Measurements from ENCODE around the gene TRIP10. TPM values are rescaled to one million over a fixed set of nuclear protein-coding genes. Genes with fewer than 3 reads are reported as not detected.

TRIP10 gene
- total and polyA plus RNA-seq, 10 of the 15 experiments (the other 5 are each of a cell fraction or from before 2014, with no cell fraction given): 0.79 to 54.5 (median 32.5) TPM

DNA sequence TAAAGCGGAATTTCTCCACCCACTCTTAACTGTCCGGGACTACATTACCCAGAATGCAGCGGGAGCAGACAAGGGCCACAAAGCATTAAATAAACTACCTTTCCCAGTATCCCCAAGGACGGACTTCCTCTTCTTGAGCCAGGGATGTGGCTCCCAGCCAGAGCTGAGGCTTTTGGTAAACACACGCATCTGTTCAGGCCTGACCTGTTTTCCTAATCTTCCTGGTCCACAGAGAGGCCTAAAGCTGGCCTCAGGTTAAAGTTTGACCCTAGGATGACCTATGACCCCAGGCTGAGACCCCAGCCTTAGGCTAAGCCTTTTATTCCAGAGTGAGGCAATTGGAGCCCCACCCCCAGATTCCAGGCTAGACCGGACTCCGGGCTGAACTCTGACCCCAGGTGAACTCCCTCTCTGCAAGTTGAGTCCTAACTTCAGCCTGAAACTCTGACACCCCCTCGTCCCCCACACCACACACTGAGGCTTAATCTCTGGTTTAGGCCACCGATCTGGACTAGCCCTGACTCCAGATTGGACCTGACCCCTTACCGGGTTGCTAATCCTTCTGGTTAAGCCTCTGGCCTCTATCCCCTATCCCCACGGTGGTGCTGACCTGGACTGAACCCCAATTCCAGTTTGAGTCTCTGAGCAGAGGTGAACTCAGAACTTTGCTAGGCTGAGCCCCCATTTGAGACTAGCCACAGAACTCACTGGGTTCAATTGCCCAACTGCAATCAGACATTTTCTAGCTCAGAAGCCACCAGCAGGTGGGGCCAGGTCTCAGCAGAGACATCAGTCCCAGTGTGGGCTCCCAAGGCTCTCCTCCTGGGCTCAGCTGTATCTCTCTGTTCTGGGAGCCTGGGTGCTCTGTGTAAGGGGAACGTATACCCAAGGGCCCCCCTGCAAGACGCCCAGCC, 1.4 kb upstream of the TRIP10 start (continued):
- no peak for TF ChIP-seq SMAD5 (IDR thresholded peaks at IDR 0.05; ENCODE audit: low read depth)
- peak; percentile 73; the same call in 1 of the 2 replicates for TF ChIP-seq CREM (IDR thresholded peaks at IDR 0.05; ENCODE audit: low read depth)
- no peak; the same call in 1 of the 2 replicates for TF ChIP-seq POLR2AphosphoS2 (IDR thresholded peaks at IDR 0.05; ENCODE audit: low read depth, low read length)
- no peak for TF ChIP-seq ZNF274 (IDR thresholded peaks at IDR 0.05; ENCODE audit: insufficient read depth, insufficient read length)
- TF ChIP-seq, protein P1, sequence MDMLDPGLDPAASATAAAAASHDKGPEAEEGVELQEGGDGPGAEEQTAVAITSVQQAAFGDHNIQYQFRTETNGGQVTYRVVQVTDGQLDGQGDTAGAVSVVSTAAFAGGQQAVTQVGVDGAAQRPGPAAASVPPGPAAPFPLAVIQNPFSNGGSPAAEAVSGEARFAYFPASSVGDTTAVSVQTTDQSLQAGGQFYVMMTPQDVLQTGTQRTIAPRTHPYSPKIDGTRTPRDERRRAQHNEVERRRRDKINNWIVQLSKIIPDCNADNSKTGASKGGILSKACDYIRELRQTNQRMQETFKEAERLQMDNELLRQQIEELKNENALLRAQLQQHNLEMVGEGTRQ (IDR thresholded peaks at IDR 0.05; ENCODE audit: borderline replicate concordance, low read depth, low read length): no peak
- TF ChIP-seq NR2C2 (IDR thresholded peaks at IDR 0.05; ENCODE audit: borderline replicate concordance, control insufficient read depth, insufficient read length, low read depth): peak; percentile 79
- TF ChIP-seq, protein P2, sequence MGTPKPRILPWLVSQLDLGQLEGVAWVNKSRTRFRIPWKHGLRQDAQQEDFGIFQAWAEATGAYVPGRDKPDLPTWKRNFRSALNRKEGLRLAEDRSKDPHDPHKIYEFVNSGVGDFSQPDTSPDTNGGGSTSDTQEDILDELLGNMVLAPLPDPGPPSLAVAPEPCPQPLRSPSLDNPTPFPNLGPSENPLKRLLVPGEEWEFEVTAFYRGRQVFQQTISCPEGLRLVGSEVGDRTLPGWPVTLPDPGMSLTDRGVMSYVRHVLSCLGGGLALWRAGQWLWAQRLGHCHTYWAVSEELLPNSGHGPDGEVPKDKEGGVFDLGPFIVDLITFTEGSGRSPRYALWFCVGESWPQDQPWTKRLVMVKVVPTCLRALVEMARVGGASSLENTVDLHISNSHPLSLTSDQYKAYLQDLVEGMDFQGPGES (IDR thresholded peaks at IDR 0.05): no peak
- TF ChIP-seq MYC (IDR thresholded peaks at IDR 0.05; ENCODE audit: insufficient read depth, insufficient read length, insufficient replicate concordance, low read length, severe bottlenecking): no peak
- no peak for TF ChIP-seq EZH2 (IDR thresholded peaks at IDR 0.05; ENCODE audit: borderline replicate concordance, control insufficient read depth, low read depth, low read length)
- TF ChIP-seq SPI1 (IDR thresholded peaks at IDR 0.05; ENCODE audit: borderline replicate concordance, insufficient read depth, low read depth, low read length): peak; percentile 94
- TF ChIP-seq CREB1 (IDR thresholded peaks at IDR 0.05; ENCODE audit: low read depth): no peak
- no peak for TF ChIP-seq HDAC2 (IDR thresholded peaks at IDR 0.05)
- TF ChIP-seq SMARCA5 (IDR thresholded peaks at IDR 0.05): peak; percentile 88
- no peak for TF ChIP-seq ZSCAN29 (IDR thresholded peaks at IDR 0.05)
- TF ChIP-seq STAT1 (conservative IDR thresholded peaks at IDR 0.05): no peak
- TF ChIP-seq IKZF2 (IDR thresholded peaks at IDR 0.05): peak in 1 of 2 experiments; percentile 68
- TF ChIP-seq, protein P3, sequence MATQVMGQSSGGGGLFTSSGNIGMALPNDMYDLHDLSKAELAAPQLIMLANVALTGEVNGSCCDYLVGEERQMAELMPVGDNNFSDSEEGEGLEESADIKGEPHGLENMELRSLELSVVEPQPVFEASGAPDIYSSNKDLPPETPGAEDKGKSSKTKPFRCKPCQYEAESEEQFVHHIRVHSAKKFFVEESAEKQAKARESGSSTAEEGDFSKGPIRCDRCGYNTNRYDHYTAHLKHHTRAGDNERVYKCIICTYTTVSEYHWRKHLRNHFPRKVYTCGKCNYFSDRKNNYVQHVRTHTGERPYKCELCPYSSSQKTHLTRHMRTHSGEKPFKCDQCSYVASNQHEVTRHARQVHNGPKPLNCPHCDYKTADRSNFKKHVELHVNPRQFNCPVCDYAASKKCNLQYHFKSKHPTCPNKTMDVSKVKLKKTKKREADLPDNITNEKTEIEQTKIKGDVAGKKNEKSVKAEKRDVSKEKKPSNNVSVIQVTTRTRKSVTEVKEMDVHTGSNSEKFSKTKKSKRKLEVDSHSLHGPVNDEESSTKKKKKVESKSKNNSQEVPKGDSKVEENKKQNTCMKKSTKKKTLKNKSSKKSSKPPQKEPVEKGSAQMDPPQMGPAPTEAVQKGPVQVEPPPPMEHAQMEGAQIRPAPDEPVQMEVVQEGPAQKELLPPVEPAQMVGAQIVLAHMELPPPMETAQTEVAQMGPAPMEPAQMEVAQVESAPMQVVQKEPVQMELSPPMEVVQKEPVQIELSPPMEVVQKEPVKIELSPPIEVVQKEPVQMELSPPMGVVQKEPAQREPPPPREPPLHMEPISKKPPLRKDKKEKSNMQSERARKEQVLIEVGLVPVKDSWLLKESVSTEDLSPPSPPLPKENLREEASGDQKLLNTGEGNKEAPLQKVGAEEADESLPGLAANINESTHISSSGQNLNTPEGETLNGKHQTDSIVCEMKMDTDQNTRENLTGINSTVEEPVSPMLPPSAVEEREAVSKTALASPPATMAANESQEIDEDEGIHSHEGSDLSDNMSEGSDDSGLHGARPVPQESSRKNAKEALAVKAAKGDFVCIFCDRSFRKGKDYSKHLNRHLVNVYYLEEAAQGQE (IDR thresholded peaks at IDR 0.05; ENCODE audit: low read depth, low read length): no peak
- no peak for TF ChIP-seq CBFB (IDR thresholded peaks at IDR 0.05; ENCODE audit: low read depth)
- peak; percentile 96 for TF ChIP-seq GABPA (IDR thresholded peaks at IDR 0.05; ENCODE audit: low read depth)
- TF ChIP-seq, protein P4, sequence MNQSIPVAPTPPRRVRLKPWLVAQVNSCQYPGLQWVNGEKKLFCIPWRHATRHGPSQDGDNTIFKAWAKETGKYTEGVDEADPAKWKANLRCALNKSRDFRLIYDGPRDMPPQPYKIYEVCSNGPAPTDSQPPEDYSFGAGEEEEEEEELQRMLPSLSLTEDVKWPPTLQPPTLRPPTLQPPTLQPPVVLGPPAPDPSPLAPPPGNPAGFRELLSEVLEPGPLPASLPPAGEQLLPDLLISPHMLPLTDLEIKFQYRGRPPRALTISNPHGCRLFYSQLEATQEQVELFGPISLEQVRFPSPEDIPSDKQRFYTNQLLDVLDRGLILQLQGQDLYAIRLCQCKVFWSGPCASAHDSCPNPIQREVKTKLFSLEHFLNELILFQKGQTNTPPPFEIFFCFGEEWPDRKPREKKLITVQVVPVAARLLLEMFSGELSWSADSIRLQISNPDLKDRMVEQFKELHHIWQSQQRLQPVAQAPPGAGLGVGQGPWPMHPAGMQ (IDR thresholded peaks at IDR 0.05; ENCODE audit: borderline replicate concordance): no peak
- peak; percentile 30 for TF ChIP-seq RELA (IDR thresholded peaks at IDR 0.05; ENCODE audit: borderline replicate concordance, partially characterized antibody)
- TF ChIP-seq, protein P5, sequence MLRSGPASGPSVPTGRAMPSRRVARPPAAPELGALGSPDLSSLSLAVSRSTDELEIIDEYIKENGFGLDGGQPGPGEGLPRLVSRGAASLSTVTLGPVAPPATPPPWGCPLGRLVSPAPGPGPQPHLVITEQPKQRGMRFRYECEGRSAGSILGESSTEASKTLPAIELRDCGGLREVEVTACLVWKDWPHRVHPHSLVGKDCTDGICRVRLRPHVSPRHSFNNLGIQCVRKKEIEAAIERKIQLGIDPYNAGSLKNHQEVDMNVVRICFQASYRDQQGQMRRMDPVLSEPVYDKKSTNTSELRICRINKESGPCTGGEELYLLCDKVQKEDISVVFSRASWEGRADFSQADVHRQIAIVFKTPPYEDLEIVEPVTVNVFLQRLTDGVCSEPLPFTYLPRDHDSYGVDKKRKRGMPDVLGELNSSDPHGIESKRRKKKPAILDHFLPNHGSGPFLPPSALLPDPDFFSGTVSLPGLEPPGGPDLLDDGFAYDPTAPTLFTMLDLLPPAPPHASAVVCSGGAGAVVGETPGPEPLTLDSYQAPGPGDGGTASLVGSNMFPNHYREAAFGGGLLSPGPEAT (IDR thresholded peaks at IDR 0.05; ENCODE audit: low read depth): no peak

Measured in GM12878 (cell line).